ENCODE data around the gene DNASE1L3.

DNASE1L3 gene

DNA sequence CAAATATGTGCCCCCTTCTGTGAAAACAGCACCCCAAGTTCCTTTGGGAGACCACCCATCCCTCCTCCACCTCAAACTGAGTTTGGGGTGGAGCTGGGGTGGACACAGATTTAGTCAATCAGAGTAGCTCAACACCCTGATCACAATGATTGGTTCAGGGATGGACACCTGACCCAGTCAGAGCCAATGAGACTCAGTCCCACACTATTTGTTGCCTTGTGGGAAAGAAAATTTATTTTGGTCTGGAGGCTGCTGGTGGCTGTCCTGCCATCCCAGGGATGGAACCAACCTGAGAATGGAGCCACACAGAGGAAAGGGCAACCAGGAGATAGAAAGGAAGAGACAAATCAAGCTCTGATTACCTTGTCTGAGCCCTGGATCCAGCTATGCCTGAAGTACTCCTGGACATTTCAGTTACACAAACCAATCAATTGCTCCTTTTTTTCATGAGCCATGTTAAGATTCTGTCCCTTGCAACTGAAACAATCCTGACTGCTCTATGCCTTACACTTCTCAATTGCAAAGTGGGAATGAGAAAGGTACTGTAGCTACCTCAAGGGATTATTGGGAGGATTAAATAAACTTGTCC is 10.6 kb downstream of the DNASE1L3 start:
- Histone ChIP-seq H3K79me2 (ENCODE audit: insufficient read depth, low read length) (no peaks in the 10 kb centered on the region), H3F3A (ENCODE audit: insufficient read depth) (peaks cover 7% of the 10 kb centered on the region), H3K27me3 (ENCODE audit: low read length) (no peaks in the 10 kb centered on the region), H3K36me3 (ENCODE audit: low read length) (no peaks in the 10 kb centered on the region; the same call in 1 of the 2 replicates), H4K20me1 (ENCODE audit: low read depth, low read length) (no peaks in the 10 kb centered on the region), H2AFZ (ENCODE audit: low read depth, low read length, severe bottlenecking) (no peak overlapping the region), H3K9me2 (replicated peaks; ENCODE audit: insufficient read depth, low read length) (no peaks in the 10 kb centered on the region), H3K27ac (ENCODE audit: low read depth, low read length) (no peak overlapping the region), H3K4me2 (ENCODE audit: low read depth, low read length, poor library complexity, severe bottlenecking) (no peak overlapping the region), H3K9ac (ENCODE audit: low read length) (no peak overlapping the region), H3K9me3 (ENCODE audit: insufficient read depth, low read length) (peaks cover 5% of the 10 kb centered on the region; the same call in 1 of the 2 replicates), H3K4me3 (ENCODE audit: insufficient read depth, low read length, poor library complexity, severe bottlenecking) (no peak overlapping the region)
- TF ChIP-seq EZH2phosphoT487 (conservative IDR thresholded peaks at IDR 0.05; ENCODE audit: low read length) = no peak
- TF ChIP-seq, protein P1, sequence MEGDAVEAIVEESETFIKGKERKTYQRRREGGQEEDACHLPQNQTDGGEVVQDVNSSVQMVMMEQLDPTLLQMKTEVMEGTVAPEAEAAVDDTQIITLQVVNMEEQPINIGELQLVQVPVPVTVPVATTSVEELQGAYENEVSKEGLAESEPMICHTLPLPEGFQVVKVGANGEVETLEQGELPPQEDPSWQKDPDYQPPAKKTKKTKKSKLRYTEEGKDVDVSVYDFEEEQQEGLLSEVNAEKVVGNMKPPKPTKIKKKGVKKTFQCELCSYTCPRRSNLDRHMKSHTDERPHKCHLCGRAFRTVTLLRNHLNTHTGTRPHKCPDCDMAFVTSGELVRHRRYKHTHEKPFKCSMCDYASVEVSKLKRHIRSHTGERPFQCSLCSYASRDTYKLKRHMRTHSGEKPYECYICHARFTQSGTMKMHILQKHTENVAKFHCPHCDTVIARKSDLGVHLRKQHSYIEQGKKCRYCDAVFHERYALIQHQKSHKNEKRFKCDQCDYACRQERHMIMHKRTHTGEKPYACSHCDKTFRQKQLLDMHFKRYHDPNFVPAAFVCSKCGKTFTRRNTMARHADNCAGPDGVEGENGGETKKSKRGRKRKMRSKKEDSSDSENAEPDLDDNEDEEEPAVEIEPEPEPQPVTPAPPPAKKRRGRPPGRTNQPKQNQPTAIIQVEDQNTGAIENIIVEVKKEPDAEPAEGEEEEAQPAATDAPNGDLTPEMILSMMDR (IDR thresholded peaks at IDR 0.05; ENCODE audit: insufficient read depth, low read length, poor library complexity, severe bottlenecking) = no peak

DNA sequence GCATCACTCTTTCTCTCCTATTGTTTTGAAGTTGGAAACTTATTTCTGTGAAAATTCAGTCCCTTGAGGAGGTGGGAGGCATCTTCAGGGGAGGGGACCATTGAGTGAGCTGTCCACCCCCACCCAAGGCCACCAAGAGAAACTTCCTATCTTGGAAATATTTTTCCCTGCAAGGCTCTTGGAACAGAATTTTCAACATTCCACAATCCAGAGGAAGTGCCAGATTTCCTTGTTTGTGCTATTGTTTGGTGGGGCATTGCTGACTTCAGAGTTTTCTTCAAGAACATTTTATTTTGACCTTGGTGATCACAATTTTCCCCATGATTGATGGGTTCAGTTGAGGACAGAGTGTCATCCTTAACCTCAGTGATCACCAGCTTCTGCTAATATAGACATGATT is 12.0 kb downstream of the DNASE1L3 start:
- H3K27ac ChIP-seq (ENCODE audit: low read depth, low read length) = no peak overlapping the region
- no peaks in the 10 kb centered on the region for H3K79me2 ChIP-seq (ENCODE audit: insufficient read depth, low read length)
- H3K9me2 ChIP-seq (replicated peaks; ENCODE audit: insufficient read depth, low read length) = no peaks in the 10 kb centered on the region
- TF ChIP-seq, protein P1 (IDR thresholded peaks at IDR 0.05; ENCODE audit: insufficient read depth, low read length, poor library complexity, severe bottlenecking) = no peak
- TF ChIP-seq EZH2phosphoT487 (conservative IDR thresholded peaks at IDR 0.05; ENCODE audit: low read length) = no peak
- H4K20me1 ChIP-seq (ENCODE audit: low read depth, low read length) = no peaks in the 10 kb centered on the region
- H3F3A ChIP-seq (ENCODE audit: insufficient read depth) = peaks cover 7% of the 10 kb centered on the region
- no peak overlapping the region for H3K4me2 ChIP-seq (ENCODE audit: low read depth, low read length, poor library complexity, severe bottlenecking)
- H3K9me3 ChIP-seq (ENCODE audit: insufficient read depth, low read length) = peaks cover 5% of the 10 kb centered on the region; the same call in 1 of the 2 replicates
- H2AFZ ChIP-seq (ENCODE audit: low read depth, low read length, severe bottlenecking) = no peak overlapping the region
- no peaks in the 10 kb centered on the region for H3K27me3 ChIP-seq (ENCODE audit: low read length)
- H3K9ac ChIP-seq (ENCODE audit: low read length) = no peak overlapping the region
- no peak overlapping the region for H3K4me3 ChIP-seq (ENCODE audit: insufficient read depth, low read length, poor library complexity, severe bottlenecking)
- H3K36me3 ChIP-seq (ENCODE audit: low read length) = no peaks in the 10 kb centered on the region; the same call in 1 of the 2 replicates

DNA sequence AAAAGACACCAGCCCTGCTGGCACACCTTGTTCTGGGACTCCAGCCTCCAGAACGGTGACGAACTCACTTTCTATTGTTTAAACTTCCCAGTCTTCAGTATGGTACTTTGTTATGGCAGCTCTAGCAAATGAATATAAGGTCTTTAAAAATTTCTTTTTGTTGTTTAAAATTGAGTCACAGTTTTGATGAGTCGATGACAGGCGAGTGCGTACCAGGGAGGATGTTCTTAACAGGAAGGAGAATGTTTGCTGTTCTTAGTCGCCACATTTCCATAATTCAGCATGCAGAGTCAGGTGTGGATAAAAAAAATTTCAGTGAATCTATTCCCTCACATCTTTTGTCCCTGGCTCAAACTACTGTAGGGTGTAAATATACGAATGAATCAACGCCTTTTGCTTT is 12.4 kb downstream of the DNASE1L3 start:
- H3K9me3 ChIP-seq (ENCODE audit: insufficient read depth, low read length) = peaks cover 5% of the 10 kb centered on the region; the same call in 1 of the 2 replicates
- no peak for TF ChIP-seq EZH2phosphoT487 (conservative IDR thresholded peaks at IDR 0.05; ENCODE audit: low read length)
- TF ChIP-seq, protein P1 (IDR thresholded peaks at IDR 0.05; ENCODE audit: insufficient read depth, low read length, poor library complexity, severe bottlenecking) = no peak

More for the DNA sequence above, 12.4 kb downstream of the DNASE1L3 start:
- Histone ChIP-seq H3K79me2 (ENCODE audit: insufficient read depth, low read length) (no peaks in the 10 kb centered on the region), H3K27ac (ENCODE audit: low read depth, low read length) (no peak overlapping the region), H3K9me2 (replicated peaks; ENCODE audit: insufficient read depth, low read length) (no peaks in the 10 kb centered on the region), H2AFZ (ENCODE audit: low read depth, low read length, severe bottlenecking) (no peak overlapping the region), H3K36me3 (ENCODE audit: low read length) (no peaks in the 10 kb centered on the region; the same call in 1 of the 2 replicates), H3F3A (ENCODE audit: insufficient read depth) (peaks cover 7% of the 10 kb centered on the region), H3K4me3 (ENCODE audit: insufficient read depth, low read length, poor library complexity, severe bottlenecking) (no peak overlapping the region), H4K20me1 (ENCODE audit: low read depth, low read length) (no peaks in the 10 kb centered on the region), H3K27me3 (ENCODE audit: low read length) (no peaks in the 10 kb centered on the region), H3K9ac (ENCODE audit: low read length) (no peak overlapping the region), H3K4me2 (ENCODE audit: low read depth, low read length, poor library complexity, severe bottlenecking) (no peak overlapping the region)
